ENCODE measurements around the gene CGNL1.

Gene CGNL1, protein sequence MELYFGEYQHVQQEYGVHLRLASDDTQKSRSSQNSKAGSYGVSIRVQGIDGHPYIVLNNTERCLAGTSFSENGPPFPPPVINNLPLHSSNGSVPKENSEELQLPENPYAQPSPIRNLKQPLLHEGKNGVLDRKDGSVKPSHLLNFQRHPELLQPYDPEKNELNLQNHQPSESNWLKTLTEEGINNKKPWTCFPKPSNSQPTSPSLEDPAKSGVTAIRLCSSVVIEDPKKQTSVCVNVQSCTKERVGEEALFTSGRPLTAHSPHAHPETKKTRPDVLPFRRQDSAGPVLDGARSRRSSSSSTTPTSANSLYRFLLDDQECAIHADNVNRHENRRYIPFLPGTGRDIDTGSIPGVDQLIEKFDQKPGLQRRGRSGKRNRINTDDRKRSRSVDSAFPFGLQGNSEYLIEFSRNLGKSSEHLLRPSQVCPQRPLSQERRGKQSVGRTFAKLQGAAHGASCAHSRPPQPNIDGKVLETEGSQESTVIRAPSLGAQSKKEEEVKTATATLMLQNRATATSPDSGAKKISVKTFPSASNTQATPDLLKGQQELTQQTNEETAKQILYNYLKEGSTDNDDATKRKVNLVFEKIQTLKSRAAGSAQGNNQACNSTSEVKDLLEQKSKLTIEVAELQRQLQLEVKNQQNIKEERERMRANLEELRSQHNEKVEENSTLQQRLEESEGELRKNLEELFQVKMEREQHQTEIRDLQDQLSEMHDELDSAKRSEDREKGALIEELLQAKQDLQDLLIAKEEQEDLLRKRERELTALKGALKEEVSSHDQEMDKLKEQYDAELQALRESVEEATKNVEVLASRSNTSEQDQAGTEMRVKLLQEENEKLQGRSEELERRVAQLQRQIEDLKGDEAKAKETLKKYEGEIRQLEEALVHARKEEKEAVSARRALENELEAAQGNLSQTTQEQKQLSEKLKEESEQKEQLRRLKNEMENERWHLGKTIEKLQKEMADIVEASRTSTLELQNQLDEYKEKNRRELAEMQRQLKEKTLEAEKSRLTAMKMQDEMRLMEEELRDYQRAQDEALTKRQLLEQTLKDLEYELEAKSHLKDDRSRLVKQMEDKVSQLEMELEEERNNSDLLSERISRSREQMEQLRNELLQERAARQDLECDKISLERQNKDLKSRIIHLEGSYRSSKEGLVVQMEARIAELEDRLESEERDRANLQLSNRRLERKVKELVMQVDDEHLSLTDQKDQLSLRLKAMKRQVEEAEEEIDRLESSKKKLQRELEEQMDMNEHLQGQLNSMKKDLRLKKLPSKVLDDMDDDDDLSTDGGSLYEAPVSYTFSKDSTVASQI

GRCh38 chr15:57375827-57376695, at the start of gene CGNL1:
TSS of gene CGNL1 (plus strand) at chr15:57376505. CDS start at chr15:57438000, 61,495 bp downstream.
- peak within 1 kb of the TSS; percentile 37 for H3K4me3 ChIP-seq (ENCODE audit: control insufficient read depth, low read depth, low read length)
- TF ChIP-seq CTCF (conservative IDR thresholded peaks at IDR 0.05; ENCODE audit: control insufficient read depth, insufficient read depth, low read depth, low read length) = no peak
- no peak for DNase-seq (ENCODE audit: low read depth)

- TF ChIP-seq CTCF (conservative IDR thresholded peaks at IDR 0.05; ENCODE audit: control insufficient read depth, insufficient read depth, low read depth, low read length) = no peak
- H3K4me3 ChIP-seq (ENCODE audit: control insufficient read depth, low read depth, low read length) = peak overlapping the region; percentile 7
- peak; percentile 99 for DNase-seq (ENCODE audit: low read depth)
Observed at GRCh38 chr15:57327985-57328471, 48.3 kb upstream of the CGNL1 start.

GRCh38 chr15:57328479-57328878, 47.8 kb upstream of the CGNL1 start:
- no peak for DNase-seq (ENCODE audit: low read depth)
- H3K4me3 ChIP-seq (ENCODE audit: control insufficient read depth, low read depth, low read length) = no peak overlapping the region
- no peak for TF ChIP-seq CTCF (conservative IDR thresholded peaks at IDR 0.05; ENCODE audit: control insufficient read depth, insufficient read depth, low read depth, low read length)

- no peak for TF ChIP-seq CTCF (conservative IDR thresholded peaks at IDR 0.05; ENCODE audit: control insufficient read depth, insufficient read depth, low read depth, low read length)
- no peak overlapping the region for H3K4me3 ChIP-seq (ENCODE audit: control insufficient read depth, low read depth, low read length)
- DNase-seq (ENCODE audit: low read depth) = no peak
Observed at GRCh38 chr15:57328897-57329296, 47.4 kb upstream of the CGNL1 start.

GRCh38 chr15:57329582-57330367, 46.5 kb upstream of the CGNL1 start:
- TF ChIP-seq CTCF (conservative IDR thresholded peaks at IDR 0.05; ENCODE audit: control insufficient read depth, insufficient read depth, low read depth, low read length) = no peak
- H3K4me3 ChIP-seq (ENCODE audit: control insufficient read depth, low read depth, low read length) = no peak overlapping the region
- DNase-seq (ENCODE audit: low read depth) = no peak
